A549 (cell line): Measurements from ENCODE around the gene SCTR. TPM values are rescaled to one million over a fixed set of nuclear protein-coding genes. Genes with fewer than 3 reads are reported as not detected.

ENCODE experiments used
- ATAC-seq, 2 experiments: fragments of 200-7000 bp in 1 of 2; fragments of >200 bp in 1 of 2; cut with Nextera tagmentation in 1 of 2; cut with Tn5 transposase in 1 of 2; 3 replicates each; pipeline versions ENCODE4 v1.8.0 to v1.9.1; 2018 to 2020; ENCODE audit warnings: mild to moderate bottlenecking in 1 of 2, moderate library complexity in 1 of 2
- CTCF ChIA-PET: fragments of 300-600 bp; sonication (Branson Sonifier 250); formaldehyde crosslinking; extraction: SDS; loops from one replicate; lab custom pipeline; 2021; ENCODE audit warnings: antibody characterized with exemption, inconsistent platforms; lab: Yijun Ruan, JAX
- POLR2A ChIA-PET: fragments of 350-600 bp; formaldehyde crosslinking; extraction: SDS; loops from one replicate; lab custom pipeline; 2021; ENCODE audit warnings: antibody characterized with exemption, inconsistent platforms; lab: Yijun Ruan, JAX
- DNase-seq, 2 experiments: peaks; one replicate each; pipeline versions ENCODE4 v3.0.0 to v3.0.0-alpha.2; 2011 to 2016; ENCODE audit warnings: low read depth in 1 of 2, low spot score in 1 of 2
- FAIRE-seq: peaks from 2 replicates; lab custom pipeline; 2011; peaks lifted over from hg19 to GRCh38; lab: Jason Lieb, UNC
- H3K27ac ChIP-seq, 2 experiments: fragments of >200 bp; sonication (Bioruptor Twin); formaldehyde crosslinking; 3 replicates each; pipeline ENCODE4 v1.5.1; 2016 to 2017
- H3K4me1 ChIP-seq: fragments of >200 bp; sonication (Bioruptor Twin); formaldehyde crosslinking; 3 replicates; pipeline ENCODE4 v1.6.1; 2016
- H3K4me2 ChIP-seq: fragments of >200 bp; sonication (Bioruptor Twin); formaldehyde crosslinking; 3 replicates; pipeline ENCODE4 v1.6.1; 2016
- H3K4me3 ChIP-seq: fragments of >200 bp; sonication (Bioruptor Twin); formaldehyde crosslinking; 3 replicates; pipeline ENCODE4 v1.5.1; 2016
- H3K9me3 ChIP-seq: fragments of >200 bp; sonication (Bioruptor Twin); formaldehyde crosslinking; 3 replicates; pipeline ENCODE4 v1.6.1; 2016
- CBX2 ChIP-seq: fragments of 200-600 bp; sonication (generic); IDR thresholded peaks from 2 replicates; pipeline ENCODE4 v1.6.1; 2016; ENCODE audit warnings: low read depth, mild to moderate bottlenecking, borderline replicate concordance
- CBX8 ChIP-seq: fragments of 200-600 bp; sonication (generic); IDR thresholded peaks from 2 replicates; pipeline ENCODE4 v1.6.1; 2016
- CHD2 ChIP-seq: fragments of 150-350 bp; IDR thresholded peaks from 2 replicates; pipeline ENCODE4 v1.6.1; 2014; ENCODE audit warnings: low read length; ENCODE audit not compliant: partially characterized antibody
- CHD4 ChIP-seq: fragments of 200-600 bp; sonication (generic); IDR thresholded peaks from 2 replicates; pipeline ENCODE4 v1.6.1; 2016; ENCODE audit warnings: antibody characterized with exemption, mild to moderate bottlenecking, borderline replicate concordance
- E2F6 ChIP-seq: IDR thresholded peaks from 2 replicates; pipeline ENCODE4 v1.6.1; 2012; ENCODE audit warnings: low read depth, borderline replicate concordance
- EHF ChIP-seq: fragments of 250-450 bp; sonication (Bioruptor Pico); IDR thresholded peaks from 2 replicates; pipeline ENCODE4 v1.5.0; 2020; ENCODE audit warnings: mild to moderate bottlenecking
- EHMT2 ChIP-seq: fragments of 200-600 bp; sonication (generic); IDR thresholded peaks from 2 replicates; pipeline ENCODE4 v1.6.1; 2016; ENCODE audit warnings: antibody characterized with exemption, low read depth, mild to moderate bottlenecking, moderate library complexity
- FOSB ChIP-seq: fragments of 250-450 bp; sonication (Bioruptor Pico); IDR thresholded peaks from 2 replicates; pipeline ENCODE4 v1.5.0; 2020; ENCODE audit warnings: mild to moderate bottlenecking, moderate library complexity
- FOSL2 ChIP-seq, 2 experiments: fragments of 450-650 bp in 1 of 2; fragments of >200 bp in 1 of 2; sonication (Bioruptor Twin) in 1 of 2; formaldehyde crosslinking; IDR thresholded peaks; 2 replicates each; pipeline versions ENCODE4 v1.5.0 to v1.6.1; 2016 to 2020; ENCODE audit warnings: mild to moderate bottlenecking in 1 of 2, moderate library complexity in 1 of 2
- GATA3 ChIP-seq: IDR thresholded peaks from 2 replicates; pipeline ENCODE4 v1.6.1; 2012; ENCODE audit warnings: borderline replicate concordance
- HEYL ChIP-seq: fragments of 250-450 bp; sonication (Bioruptor Pico); IDR thresholded peaks from 2 replicates; pipeline ENCODE4 v1.8.0; 2021; ENCODE audit warnings: mild to moderate bottlenecking, moderate library complexity
- HOXB5 ChIP-seq: fragments of 250-450 bp; sonication (Bioruptor Pico); IDR thresholded peaks from 2 replicates; pipeline ENCODE4 v1.5.0; 2020; ENCODE audit warnings: mild to moderate bottlenecking, moderate library complexity
- JUNB ChIP-seq: fragments of >200 bp; sonication (Bioruptor Twin); formaldehyde crosslinking; IDR thresholded peaks from 2 replicates; pipeline ENCODE4 v1.6.1; 2016
- KDM1A ChIP-seq: fragments of 200-600 bp; sonication (generic); IDR thresholded peaks from 2 replicates; pipeline ENCODE4 v1.6.1; 2016; ENCODE audit warnings: low read depth, mild to moderate bottlenecking
- KDM5A ChIP-seq: fragments of 200-600 bp; sonication (generic); IDR thresholded peaks from 2 replicates; pipeline ENCODE4 v1.6.1; 2016; ENCODE audit warnings: antibody characterized with exemption, mild to moderate bottlenecking
- MAZ ChIP-seq: fragments of 150-350 bp; IDR thresholded peaks from 2 replicates; pipeline ENCODE4 v1.6.1; 2014; ENCODE audit warnings: antibody characterized with exemption, low read depth, low read length, borderline replicate concordance
- MYC ChIP-seq: IDR thresholded peaks from 2 replicates; pipeline ENCODE4 v1.6.1; 2012; ENCODE audit warnings: mild to moderate bottlenecking, inconsistent platforms, low read length, improper control_type of control experiment, borderline replicate concordance
- NFE2L2 ChIP-seq: fragments of 150-350 bp; conservative IDR thresholded peaks from 2 replicates; pipeline ENCODE4 v1.6.1; 2014; ENCODE audit warnings: low read length
- NPAS2 ChIP-seq: fragments of 250-450 bp; sonication (Bioruptor Pico); IDR thresholded peaks from 2 replicates; pipeline ENCODE4 v1.8.0; 2022; ENCODE audit warnings: mild to moderate bottlenecking, moderate library complexity, borderline replicate concordance
- NR3C1 ChIP-seq: fragments of >200 bp; sonication (Bioruptor Twin); formaldehyde crosslinking; IDR thresholded peaks from 3 replicates; pipeline ENCODE4 v1.6.1; 2017
- PBX3 ChIP-seq: IDR thresholded peaks from 2 replicates; pipeline ENCODE4 v1.6.1; 2012
- POLR2AphosphoS2 ChIP-seq: conservative IDR thresholded peaks from 2 replicates; pipeline ENCODE4 v1.6.1; 2012; ENCODE audit warnings: low read length, improper control_type of control experiment, inconsistent platforms
- RFX5 ChIP-seq: fragments of 450-650 bp; IDR thresholded peaks from 2 replicates; pipeline ENCODE4 v1.7.1; 2014; ENCODE audit warnings: antibody characterized with exemption, mild to moderate bottlenecking, moderate library complexity
- TFCP2L1 ChIP-seq: fragments of 250-450 bp; sonication (Bioruptor Pico); IDR thresholded peaks from 2 replicates; pipeline ENCODE4 v1.5.0; 2021; ENCODE audit warnings: mild to moderate bottlenecking
- TP53 ChIP-seq: fragments of 250-450 bp; sonication (Bioruptor Pico); IDR thresholded peaks from 2 replicates; pipeline ENCODE4 v1.5.0; 2021; ENCODE audit warnings: mild to moderate bottlenecking, moderate library complexity
- ZFP36 ChIP-seq: fragments of 450-650 bp; IDR thresholded peaks from 2 replicates; pipeline ENCODE4 v1.6.1; 2014; ENCODE audit warnings: borderline replicate concordance; ENCODE audit not compliant: partially characterized antibody
- ZNF302 ChIP-seq: fragments of 250-450 bp; sonication (Bioruptor Pico); IDR thresholded peaks from 2 replicates; pipeline ENCODE4 v1.9.0; 2021; ENCODE audit warnings: inconsistent platforms, mild to moderate bottlenecking, moderate library complexity
- WGBS: methylation state at CpG from one replicate; pipeline ENCODE4 v1.1.6; 2017; ENCODE audit errors: missing lambda C conversion rate; 5-methylcytosine and 5-hydroxymethylcytosine counted together
- polyA plus RNA-seq, 4 experiments: library from polyadenylated mRNA; depleted of rRNA in 3 of 4; stranded (reverse); fragments of >200 nt; fragmentation: RNase III in 1 of 4; extraction: RNeasy Plus Mini Kit Qiagen cat#74134 plus additional on column Dnase treatment in 1 of 4; gene quantifications; 2 replicates in 3 of 4; 3 replicates in 1 of 4; pipeline ENCODE4 v1.2.3, GENCODE V29; 2011 to 2017
- TF ChIP-seq, protein P1 (sequence below): fragments of >200 bp; sonication (Bioruptor Twin); formaldehyde crosslinking; IDR thresholded peaks from 3 replicates; pipeline ENCODE4 v1.6.1; 2016
- TF ChIP-seq, protein P2 (sequence below): fragments of 250-450 bp; sonication (Bioruptor Pico); IDR thresholded peaks from 2 replicates; pipeline ENCODE4 v1.5.0; 2020; ENCODE audit warnings: low read depth, mild to moderate bottlenecking, moderate library complexity
- TF ChIP-seq, protein P3 (sequence below): fragments of >200 bp; sonication (Bioruptor Twin); formaldehyde crosslinking; IDR thresholded peaks from 2 replicates; pipeline ENCODE4 v1.6.1; 2016
- TF ChIP-seq, protein P4 (sequence below): fragments of >200 bp; sonication (Bioruptor Twin); formaldehyde crosslinking; IDR thresholded peaks from 3 replicates; pipeline ENCODE4 v1.5.1; 2016

Gene SCTR
- polyA plus RNA-seq, 2 of the 4 experiments (the other 2 are of a cell fraction): not detected

DNA sequence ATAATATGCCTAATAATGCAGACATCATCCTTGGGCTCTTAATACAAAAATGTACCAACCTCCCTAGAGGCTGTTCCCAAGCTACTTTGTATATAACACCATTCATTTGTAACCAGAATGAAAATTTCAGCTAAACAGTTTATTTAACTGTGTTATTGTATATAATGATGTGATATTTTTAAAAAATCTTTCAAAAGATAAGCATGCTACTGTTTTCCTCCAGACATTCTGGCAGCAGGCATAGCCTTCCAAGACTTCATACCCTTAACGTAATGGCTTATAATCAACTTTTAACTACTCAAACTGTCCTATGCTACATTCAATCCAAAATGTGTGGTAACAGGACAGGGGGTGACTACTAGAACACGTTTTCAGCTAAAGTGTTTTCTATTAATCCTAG is 41.2 kb upstream of the SCTR start:
- CTCF ChIA-PET: interaction anchor here (1.1 kb wide), 1 partner anchor 12 kb away, joined by 3 read pairs; no protein-coding TSS in a partner anchor
- Histone ChIP-seq H3K4me2 (no peak overlapping the region), H3K27ac (no peak overlapping the region), H3K9me3 (no peaks in the 10 kb centered on the region), H3K4me1 (no peaks in the 10 kb centered on the region), H3K4me3 (no peak overlapping the region)
- ATAC-seq: no peak
- 46% methylated on average over 2 of the region's 2 CpGs for WGBS
- TF ChIP-seq ZNF302 (CRISPR knock-in tag) (no peak), RFX5 (no peak), TP53 (CRISPR knock-in tag) (no peak), NPAS2 (CRISPR knock-in tag) (no peak), NR3C1 (no peak), E2F6 (no peak), FOSL2 (IDR thresholded peaks at IDR 0.05) (no peak), FOSL2 (CRISPR knock-in tag; IDR thresholded peaks at IDR 0.05) (no peak), PBX3 (no peak), EHF (no peak), FOSB (CRISPR knock-in tag) (no peak), HEYL (no peak), KDM1A (no peak), NFE2L2 (no peak), MAZ (no peak), MYC (no peak)
- TF ChIP-seq, protein P1, sequence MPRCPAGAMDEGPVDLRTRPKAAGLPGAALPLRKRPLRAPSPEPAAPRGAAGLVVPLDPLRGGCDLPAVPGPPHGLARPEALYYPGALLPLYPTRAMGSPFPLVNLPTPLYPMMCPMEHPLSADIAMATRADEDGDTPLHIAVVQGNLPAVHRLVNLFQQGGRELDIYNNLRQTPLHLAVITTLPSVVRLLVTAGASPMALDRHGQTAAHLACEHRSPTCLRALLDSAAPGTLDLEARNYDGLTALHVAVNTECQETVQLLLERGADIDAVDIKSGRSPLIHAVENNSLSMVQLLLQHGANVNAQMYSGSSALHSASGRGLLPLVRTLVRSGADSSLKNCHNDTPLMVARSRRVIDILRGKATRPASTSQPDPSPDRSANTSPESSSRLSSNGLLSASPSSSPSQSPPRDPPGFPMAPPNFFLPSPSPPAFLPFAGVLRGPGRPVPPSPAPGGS: no peak
- TF ChIP-seq, protein P2, sequence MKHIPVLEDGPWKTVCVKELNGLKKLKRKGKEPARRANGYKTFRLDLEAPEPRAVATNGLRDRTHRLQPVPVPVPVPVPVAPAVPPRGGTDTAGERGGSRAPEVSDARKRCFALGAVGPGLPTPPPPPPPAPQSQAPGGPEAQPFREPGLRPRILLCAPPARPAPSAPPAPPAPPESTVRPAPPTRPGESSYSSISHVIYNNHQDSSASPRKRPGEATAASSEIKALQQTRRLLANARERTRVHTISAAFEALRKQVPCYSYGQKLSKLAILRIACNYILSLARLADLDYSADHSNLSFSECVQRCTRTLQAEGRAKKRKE (CRISPR knock-in tag): no peak
- no peak for FAIRE-seq
- no peak for DNase-seq
- POLR2A ChIA-PET: no interaction called here

GRCh38 chr2:119553687-119554344 is 29.5 kb upstream of the SCTR start:
- no peak overlapping the region for H3K4me3 ChIP-seq

More at GRCh38 chr2:119553687-119554344, 29.5 kb upstream of the SCTR start:
- ATAC-seq (no peak), FAIRE-seq (no peak), DNase-seq (no peak)
- Histone ChIP-seq H3K9me3 (no peaks in the 10 kb centered on the region), H3K27ac (no peak overlapping the region), H3K4me2 (no peak overlapping the region), H3K4me1 (peaks cover 4% of the 10 kb centered on the region; the same call in 1 of the 3 replicates)
- ChIA-PET CTCF (no interaction called here), POLR2A (no interaction called here)
- TF ChIP-seq KDM1A: no peak
- no peak for TF ChIP-seq GATA3
- no peak for TF ChIP-seq TFCP2L1 (CRISPR knock-in tag)
- no peak for TF ChIP-seq NR3C1
- TF ChIP-seq, protein P3, sequence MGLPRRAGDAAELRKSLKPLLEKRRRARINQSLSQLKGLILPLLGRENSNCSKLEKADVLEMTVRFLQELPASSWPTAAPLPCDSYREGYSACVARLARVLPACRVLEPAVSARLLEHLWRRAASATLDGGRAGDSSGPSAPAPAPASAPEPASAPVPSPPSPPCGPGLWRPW: no peak
- TF ChIP-seq JUNB: no peak
- TF ChIP-seq EHF: no peak
- TF ChIP-seq TP53 (CRISPR knock-in tag): no peak
- TF ChIP-seq EHMT2: no peak
- TF ChIP-seq CHD4: no peak
- TF ChIP-seq ZFP36: no peak
- TF ChIP-seq CBX2: no peak
- TF ChIP-seq POLR2AphosphoS2: no peak
- TF ChIP-seq FOSB (CRISPR knock-in tag): no peak
- no peak for TF ChIP-seq CHD2
- TF ChIP-seq HOXB5 (CRISPR knock-in tag): no peak
- no peak for TF ChIP-seq MYC
- TF ChIP-seq KDM5A: no peak
- TF ChIP-seq, protein P4, sequence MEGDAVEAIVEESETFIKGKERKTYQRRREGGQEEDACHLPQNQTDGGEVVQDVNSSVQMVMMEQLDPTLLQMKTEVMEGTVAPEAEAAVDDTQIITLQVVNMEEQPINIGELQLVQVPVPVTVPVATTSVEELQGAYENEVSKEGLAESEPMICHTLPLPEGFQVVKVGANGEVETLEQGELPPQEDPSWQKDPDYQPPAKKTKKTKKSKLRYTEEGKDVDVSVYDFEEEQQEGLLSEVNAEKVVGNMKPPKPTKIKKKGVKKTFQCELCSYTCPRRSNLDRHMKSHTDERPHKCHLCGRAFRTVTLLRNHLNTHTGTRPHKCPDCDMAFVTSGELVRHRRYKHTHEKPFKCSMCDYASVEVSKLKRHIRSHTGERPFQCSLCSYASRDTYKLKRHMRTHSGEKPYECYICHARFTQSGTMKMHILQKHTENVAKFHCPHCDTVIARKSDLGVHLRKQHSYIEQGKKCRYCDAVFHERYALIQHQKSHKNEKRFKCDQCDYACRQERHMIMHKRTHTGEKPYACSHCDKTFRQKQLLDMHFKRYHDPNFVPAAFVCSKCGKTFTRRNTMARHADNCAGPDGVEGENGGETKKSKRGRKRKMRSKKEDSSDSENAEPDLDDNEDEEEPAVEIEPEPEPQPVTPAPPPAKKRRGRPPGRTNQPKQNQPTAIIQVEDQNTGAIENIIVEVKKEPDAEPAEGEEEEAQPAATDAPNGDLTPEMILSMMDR: no peak
- TF ChIP-seq CBX8: no peak
- WGBS: 53% methylated on average over 7 of the region's 7 CpGs
